HepG2 (cell line): Measurements from ENCODE around the gene ZNF512B. TPM values are rescaled to one million over a fixed set of nuclear protein-coding genes. Genes with fewer than 3 reads are reported as not detected.

Experiments used
- HNRNPH1 ChIP-seq: fragments of 200-400 bp; formaldehyde crosslinking; optimal IDR thresholded peaks from 2 replicates; pipeline ENCODE3; 2017; ENCODE audit warnings: mild to moderate bottlenecking, low read depth, low read length
- KAT7 ChIP-seq: IDR thresholded peaks from 2 replicates; pipeline ENCODE4 v1.6.1; 2018; ENCODE audit warnings: borderline replicate concordance, missing compliant biosample characterization
- LBX2 ChIP-seq: sonication (generic); formaldehyde crosslinking; IDR thresholded peaks from 2 replicates; pipeline ENCODE4 v1.5.0; 2020; ENCODE audit warnings: missing genetic modification reagents, mild to moderate bottlenecking, borderline replicate concordance
- NONO ChIP-seq, 2 experiments: fragments of 450-650 bp in 1 of 2; sonication (generic) in 1 of 2; formaldehyde crosslinking in 1 of 2; IDR thresholded peaks in 1 of 2; conservative IDR thresholded peaks in 1 of 2; 2 replicates each; pipeline versions ENCODE4 v1.6.1 to v1.8.0; 2017 to 2022; ENCODE audit warnings: mild to moderate bottlenecking in 1 of 2, missing genetic modification reagents in 1 of 2, moderate library complexity in 1 of 2
- SETDB1 ChIP-seq: sonication (generic); formaldehyde crosslinking; IDR thresholded peaks from 2 replicates; pipeline ENCODE4 v1.5.1; 2020; ENCODE audit warnings: missing genetic modification reagents, mild to moderate bottlenecking, borderline replicate concordance
- SKIL ChIP-seq: sonication (generic); formaldehyde crosslinking; IDR thresholded peaks from 2 replicates; pipeline ENCODE4 v1.8.0; 2022; ENCODE audit warnings: missing genetic modification reagents, mild to moderate bottlenecking, moderate library complexity, borderline replicate concordance
- ZBTB33 ChIP-seq: sonication (generic); formaldehyde crosslinking; IDR thresholded peaks from 2 replicates; pipeline ENCODE4 v1.4.0; 2020; ENCODE audit warnings: missing genetic modification reagents
- ZKSCAN5 ChIP-seq: sonication (generic); formaldehyde crosslinking; IDR thresholded peaks from 2 replicates; pipeline ENCODE4 v1.5.1; 2020; ENCODE audit warnings: mild to moderate bottlenecking, missing genetic modification reagents
- ZNF33B ChIP-seq: sonication (generic); formaldehyde crosslinking; IDR thresholded peaks from 2 replicates; pipeline ENCODE4 v1.5.1; 2020; ENCODE audit warnings: mild to moderate bottlenecking, missing genetic modification reagents
- ZNF383 ChIP-seq: sonication (generic); formaldehyde crosslinking; IDR thresholded peaks from 2 replicates; pipeline ENCODE4 v1.4.0; 2020; ENCODE audit warnings: missing genetic modification reagents, mild to moderate bottlenecking, borderline replicate concordance
- ZNF816 ChIP-seq: sonication (generic); formaldehyde crosslinking; IDR thresholded peaks from 2 replicates; pipeline ENCODE4 v1.8.0; 2022; ENCODE audit warnings: missing genetic modification reagents, mild to moderate bottlenecking, borderline replicate concordance
- polyA plus RNA-seq, 8 experiments: library from polyadenylated mRNA; depleted of rRNA in 3 of 8; stranded (reverse) in 7 of 8; unstranded in 1 of 8; fragments of >200 nt; fragmentation: Illumina TruSeq in 4 of 8; extraction: Trizol in 4 of 8; gene quantifications; 2 replicates each; pipeline versions ENCODE4 v1.2.1 to v1.2.3, GENCODE V29; 2011 to 2016; ENCODE audit warnings: low read depth in 4 of 8, missing spikeins in 1 of 8, mixed read lengths in 1 of 8; ENCODE audit not compliant: insufficient read depth in 1 of 8
- total RNA-seq, 5 experiments: library from RNA; depleted of rRNA; stranded (reverse); fragments of >200 nt; fragmentation: Illumina TruSeq; extraction: Trizol; gene quantifications; 2 replicates each; pipeline ENCODE4 v1.2.3, GENCODE V29; 2016; ENCODE audit warnings: low read depth in 1 of 5
- TF ChIP-seq, protein P1 (sequence below): sonication (generic); formaldehyde crosslinking; conservative IDR thresholded peaks from 2 replicates; pipeline ENCODE4 v1.4.0; 2020; ENCODE audit warnings: missing genetic modification reagents
- TF ChIP-seq, protein P2 (sequence below): sonication (generic); formaldehyde crosslinking; IDR thresholded peaks from 2 replicates; pipeline ENCODE4 v1.5.1; 2020; ENCODE audit warnings: missing genetic modification reagents, mild to moderate bottlenecking, borderline replicate concordance
- TF ChIP-seq, protein P3 (sequence below): sonication (generic); formaldehyde crosslinking; IDR thresholded peaks from 2 replicates; pipeline ENCODE4 v1.4.0; 2020; ENCODE audit warnings: missing genetic modification reagents, borderline replicate concordance

Gene ZNF512B
- total and polyA plus RNA-seq, 2 of the 13 experiments (the other 11 are each of a cell fraction or from before 2014, with no cell fraction given): 11.5 to 30.6 TPM

GRCh38 chr20:63980806-63981728, 11.3 kb upstream of the ZNF512B start, which contains the start of gene PRPF6 (continued):
- TF ChIP-seq ZNF816 (CRISPR knock-in tag) (no peak; the same call in 1 of the 2 replicates), ZKSCAN5 (peak; percentile 17; the same call in 1 of the 2 replicates), LBX2 (CRISPR knock-in tag) (peak; percentile 86), HNRNPH1 (no peak), SETDB1 (CRISPR knock-in tag) (no peak), ZNF33B (peak; percentile 76; the same call in 1 of the 2 replicates), ZNF383 (0 out of 2 replicates have a peak, but pooled peaks have one; percentile 19), ZBTB33 (CRISPR knock-in tag) (peak; percentile 95), NONO (IDR thresholded peaks at IDR 0.05) (no peak), NONO (CRISPR knock-in tag; conservative IDR thresholded peaks at IDR 0.05) (peak; percentile 100), SKIL (peak; percentile 69), KAT7 (CRISPR knock-in tag) (peak; percentile 98)
- TF ChIP-seq, protein P1, sequence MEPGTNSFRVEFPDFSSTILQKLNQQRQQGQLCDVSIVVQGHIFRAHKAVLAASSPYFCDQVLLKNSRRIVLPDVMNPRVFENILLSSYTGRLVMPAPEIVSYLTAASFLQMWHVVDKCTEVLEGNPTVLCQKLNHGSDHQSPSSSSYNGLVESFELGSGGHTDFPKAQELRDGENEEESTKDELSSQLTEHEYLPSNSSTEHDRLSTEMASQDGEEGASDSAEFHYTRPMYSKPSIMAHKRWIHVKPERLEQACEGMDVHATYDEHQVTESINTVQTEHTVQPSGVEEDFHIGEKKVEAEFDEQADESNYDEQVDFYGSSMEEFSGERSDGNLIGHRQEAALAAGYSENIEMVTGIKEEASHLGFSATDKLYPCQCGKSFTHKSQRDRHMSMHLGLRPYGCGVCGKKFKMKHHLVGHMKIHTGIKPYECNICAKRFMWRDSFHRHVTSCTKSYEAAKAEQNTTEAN: 0 out of 2 replicates have a peak, but pooled peaks have one; percentile 62
- TF ChIP-seq, protein P2, sequence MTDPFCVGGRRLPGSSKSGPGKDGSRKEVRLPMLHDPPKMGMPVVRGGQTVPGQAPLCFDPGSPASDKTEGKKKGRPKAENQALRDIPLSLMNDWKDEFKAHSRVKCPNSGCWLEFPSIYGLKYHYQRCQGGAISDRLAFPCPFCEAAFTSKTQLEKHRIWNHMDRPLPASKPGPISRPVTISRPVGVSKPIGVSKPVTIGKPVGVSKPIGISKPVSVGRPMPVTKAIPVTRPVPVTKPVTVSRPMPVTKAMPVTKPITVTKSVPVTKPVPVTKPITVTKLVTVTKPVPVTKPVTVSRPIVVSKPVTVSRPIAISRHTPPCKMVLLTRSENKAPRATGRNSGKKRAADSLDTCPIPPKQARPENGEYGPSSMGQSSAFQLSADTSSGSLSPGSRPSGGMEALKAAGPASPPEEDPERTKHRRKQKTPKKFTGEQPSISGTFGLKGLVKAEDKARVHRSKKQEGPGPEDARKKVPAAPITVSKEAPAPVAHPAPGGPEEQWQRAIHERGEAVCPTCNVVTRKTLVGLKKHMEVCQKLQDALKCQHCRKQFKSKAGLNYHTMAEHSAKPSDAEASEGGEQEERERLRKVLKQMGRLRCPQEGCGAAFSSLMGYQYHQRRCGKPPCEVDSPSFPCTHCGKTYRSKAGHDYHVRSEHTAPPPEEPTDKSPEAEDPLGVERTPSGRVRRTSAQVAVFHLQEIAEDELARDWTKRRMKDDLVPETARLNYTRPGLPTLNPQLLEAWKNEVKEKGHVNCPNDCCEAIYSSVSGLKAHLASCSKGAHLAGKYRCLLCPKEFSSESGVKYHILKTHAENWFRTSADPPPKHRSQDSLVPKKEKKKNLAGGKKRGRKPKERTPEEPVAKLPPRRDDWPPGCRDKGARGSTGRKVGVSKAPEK: peak; percentile 49; the same call in 1 of the 2 replicates
- TF ChIP-seq, protein P3, sequence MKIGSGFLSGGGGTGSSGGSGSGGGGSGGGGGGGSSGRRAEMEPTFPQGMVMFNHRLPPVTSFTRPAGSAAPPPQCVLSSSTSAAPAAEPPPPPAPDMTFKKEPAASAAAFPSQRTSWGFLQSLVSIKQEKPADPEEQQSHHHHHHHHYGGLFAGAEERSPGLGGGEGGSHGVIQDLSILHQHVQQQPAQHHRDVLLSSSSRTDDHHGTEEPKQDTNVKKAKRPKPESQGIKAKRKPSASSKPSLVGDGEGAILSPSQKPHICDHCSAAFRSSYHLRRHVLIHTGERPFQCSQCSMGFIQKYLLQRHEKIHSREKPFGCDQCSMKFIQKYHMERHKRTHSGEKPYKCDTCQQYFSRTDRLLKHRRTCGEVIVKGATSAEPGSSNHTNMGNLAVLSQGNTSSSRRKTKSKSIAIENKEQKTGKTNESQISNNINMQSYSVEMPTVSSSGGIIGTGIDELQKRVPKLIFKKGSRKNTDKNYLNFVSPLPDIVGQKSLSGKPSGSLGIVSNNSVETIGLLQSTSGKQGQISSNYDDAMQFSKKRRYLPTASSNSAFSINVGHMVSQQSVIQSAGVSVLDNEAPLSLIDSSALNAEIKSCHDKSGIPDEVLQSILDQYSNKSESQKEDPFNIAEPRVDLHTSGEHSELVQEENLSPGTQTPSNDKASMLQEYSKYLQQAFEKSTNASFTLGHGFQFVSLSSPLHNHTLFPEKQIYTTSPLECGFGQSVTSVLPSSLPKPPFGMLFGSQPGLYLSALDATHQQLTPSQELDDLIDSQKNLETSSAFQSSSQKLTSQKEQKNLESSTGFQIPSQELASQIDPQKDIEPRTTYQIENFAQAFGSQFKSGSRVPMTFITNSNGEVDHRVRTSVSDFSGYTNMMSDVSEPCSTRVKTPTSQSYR (CRISPR knock-in tag): peak; percentile 64; the same call in 1 of the 2 replicates
